Renal cortex interstitium (tissue), 11 donors: ENCODE measurements around the gene ETV5. TPM values are rescaled to one million over a fixed set of nuclear protein-coding genes. Genes with fewer than 3 reads are reported as not detected.

ENCODE experiments used
- DNase-seq, 11 donors: peaks; one replicate each; pipeline ENCODE4 v3.0.0-alpha.2; 2013; ENCODE audit warnings: low read depth in 9 of 11, low spot score in 4 of 11; ENCODE audit errors: extremely low read depth in 1 of 11
- polyA plus RNA-seq, 3 donors: library from polyadenylated mRNA; unstranded; fragments of 120-200 nt; gene quantifications; one replicate each; pipeline ENCODE4 v1.2.1, GENCODE V29; 2013; ENCODE audit not compliant: insufficient read length in 3 of 3

Gene ETV5
- polyA plus RNA-seq, 3 donors = 30.2 to 34.2 (median 30.7) TPM

DNA sequence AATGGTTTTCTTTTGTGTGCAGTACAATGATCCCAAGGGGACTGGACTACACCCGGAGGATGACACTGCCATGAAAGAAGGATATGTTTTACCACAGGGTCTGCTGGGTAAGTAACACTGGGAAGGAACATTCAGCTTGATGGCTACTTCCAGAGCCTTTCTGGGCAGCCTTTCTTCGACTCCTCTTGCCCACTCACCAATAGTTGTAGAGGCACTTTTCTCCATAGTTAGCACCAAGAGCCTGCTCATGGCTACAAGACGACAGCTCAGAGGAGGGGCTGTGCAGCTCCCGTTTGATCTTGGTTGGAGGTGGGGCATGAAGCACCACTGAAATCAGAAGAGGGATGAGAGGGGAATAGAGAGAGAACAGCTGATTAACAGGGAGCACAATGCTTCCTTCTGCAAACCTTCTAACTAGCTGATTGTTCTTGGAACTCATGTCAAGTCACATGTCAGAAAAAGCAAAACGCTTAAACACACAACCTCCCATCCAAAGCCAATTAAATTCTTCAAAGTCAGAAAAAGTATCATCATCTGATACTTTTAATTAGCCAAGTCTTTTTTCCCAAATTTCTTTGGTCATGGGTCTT is 27.9 kb downstream of the ETV5 start:
- no peak for DNase-seq

DNA sequence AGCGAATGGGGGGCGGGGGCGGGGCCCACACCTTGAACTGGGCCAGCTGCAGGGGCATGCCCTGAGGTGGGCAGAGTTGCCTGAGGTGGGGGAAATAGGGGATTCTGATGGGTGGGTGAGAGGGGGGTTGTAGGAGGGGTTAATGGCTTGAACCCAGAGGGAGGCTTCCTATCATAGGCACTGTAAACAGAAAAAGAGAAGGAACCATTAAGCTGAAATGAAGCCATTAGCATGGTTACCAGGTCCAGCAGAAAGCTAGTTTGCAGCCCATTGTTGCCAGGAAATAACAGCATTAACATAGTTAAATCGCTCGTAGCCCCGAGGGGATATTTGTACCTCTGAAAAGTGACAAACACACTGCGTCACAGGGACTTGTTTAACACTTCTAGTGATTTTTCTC is 29.0 kb downstream of the ETV5 start:
- DNase-seq = no peak

DNA sequence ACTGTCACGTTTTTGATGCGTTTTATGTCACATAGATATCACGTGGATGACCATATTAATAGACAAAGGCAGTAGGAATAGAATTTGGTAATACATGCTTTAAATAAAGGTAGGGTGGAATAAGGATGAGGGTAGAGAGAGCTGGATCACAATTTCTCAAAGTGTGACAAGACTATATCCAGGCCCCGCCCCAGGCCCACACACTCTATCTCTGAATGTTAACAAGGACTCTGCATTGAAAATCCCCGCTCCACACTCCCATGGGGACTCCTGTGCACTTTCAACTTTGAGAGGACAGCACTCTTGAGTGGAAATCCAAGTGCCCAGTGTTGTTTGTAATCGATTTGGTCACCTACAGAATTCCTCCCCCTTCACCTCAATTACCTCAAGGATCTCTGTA is 31.4 kb downstream of the ETV5 start:
- no peak for DNase-seq

GRCh38 chr3:186075931-186076567 is 32.8 kb downstream of the ETV5 start:
- DNase-seq = no peak

- no peak for DNase-seq
These were observed 33.4 kb downstream of the ETV5 start for GRCh38 chr3:186075489-186075888.

GRCh38 chr3:186073641-186074040 is 35.2 kb downstream of the ETV5 start:
- no peak for DNase-seq

GRCh38 chr3:186070996-186071395 is 37.9 kb downstream of the ETV5 start:
- no peak for DNase-seq

- peak in 1 of 11 donors; percentile 18 for DNase-seq
These were observed 38.3 kb downstream of the ETV5 start for GRCh38 chr3:186070550-186070949.

DNA sequence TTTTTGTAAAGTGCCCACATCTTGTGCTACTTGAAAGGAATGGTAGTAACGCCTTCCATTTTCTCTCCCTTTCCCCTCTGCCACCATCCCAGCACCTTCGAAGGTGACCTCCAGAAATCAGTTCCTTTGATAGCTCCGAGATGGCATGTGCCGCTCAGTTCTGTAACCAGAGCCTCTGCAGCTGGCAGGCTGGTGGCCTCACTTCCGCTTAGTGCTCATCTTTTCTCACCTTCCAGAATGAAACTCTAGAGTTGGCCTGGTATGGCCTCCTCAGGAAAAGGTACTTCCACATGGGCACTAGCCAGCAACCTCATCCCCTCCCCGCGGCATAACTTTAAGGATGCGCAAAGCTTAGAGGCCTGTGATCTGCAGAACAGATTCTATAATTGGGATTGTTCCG is 38.8 kb downstream of the ETV5 start:
- no peak for DNase-seq

- DNase-seq = no peak
These were observed 39.7 kb downstream of the ETV5 start for GRCh38 chr3:186069199-186069598.

GRCh38 chr3:186068243-186068552 is 40.7 kb downstream of the ETV5 start:
- no peak for DNase-seq

- no peak for DNase-seq
These were observed 41.3 kb downstream of the ETV5 start for GRCh38 chr3:186067360-186068242.

DNA sequence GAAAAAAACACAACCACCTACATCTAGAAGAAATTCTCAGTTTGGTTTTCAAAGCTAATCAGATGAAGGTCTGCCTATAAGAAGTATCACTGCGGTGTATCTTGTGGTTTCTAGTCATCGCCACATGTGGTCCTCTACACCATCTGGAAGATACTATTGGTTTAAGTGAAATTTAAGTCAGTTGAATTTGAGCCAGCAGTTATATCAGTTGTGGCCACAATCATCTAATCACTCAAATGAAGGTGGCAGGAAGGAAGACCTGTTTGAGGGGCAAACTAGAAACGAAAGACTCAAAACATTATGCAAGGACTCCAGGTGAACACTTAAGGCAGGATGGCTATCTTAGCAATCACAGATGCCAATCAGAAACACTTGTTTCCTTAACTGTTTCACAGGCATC is 48.7 kb downstream of the ETV5 start:
- no peak for DNase-seq

GRCh38 chr3:186059192-186059591 is 49.7 kb downstream of the ETV5 start:
- no peak for DNase-seq

GRCh38 chr3:186058225-186058624 is 50.7 kb downstream of the ETV5 start:
- DNase-seq = no peak

GRCh38 chr3:186057594-186057993 is 51.3 kb downstream of the ETV5 start:
- DNase-seq = no peak

DNA sequence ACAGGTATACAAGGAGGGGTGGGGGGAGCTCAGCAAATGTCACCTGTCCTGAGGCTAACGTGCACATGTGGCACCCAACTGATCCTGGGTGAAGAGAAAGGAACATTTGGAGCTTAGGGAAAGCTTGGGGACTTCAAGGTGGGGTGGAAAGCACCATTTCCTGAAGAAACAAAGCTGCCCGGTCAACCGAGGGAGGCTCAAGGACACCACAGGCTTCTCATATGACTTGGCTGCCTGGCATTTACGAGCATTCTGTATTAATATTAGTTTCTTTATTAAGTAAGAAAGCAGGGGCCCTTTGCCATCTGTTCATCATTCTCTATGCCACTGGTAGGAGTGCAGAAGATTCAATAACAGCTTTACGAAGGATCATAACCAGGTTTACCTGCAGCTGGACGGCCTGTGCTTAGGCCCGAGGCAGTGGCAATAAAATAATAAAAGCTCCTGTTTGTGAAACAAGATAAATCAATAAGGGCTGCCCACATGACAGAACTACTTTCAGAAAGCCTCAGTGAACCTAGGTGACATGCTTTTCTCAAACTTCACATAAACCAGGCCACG is 54.0 kb downstream of the ETV5 start:
- no peak for DNase-seq

DNA sequence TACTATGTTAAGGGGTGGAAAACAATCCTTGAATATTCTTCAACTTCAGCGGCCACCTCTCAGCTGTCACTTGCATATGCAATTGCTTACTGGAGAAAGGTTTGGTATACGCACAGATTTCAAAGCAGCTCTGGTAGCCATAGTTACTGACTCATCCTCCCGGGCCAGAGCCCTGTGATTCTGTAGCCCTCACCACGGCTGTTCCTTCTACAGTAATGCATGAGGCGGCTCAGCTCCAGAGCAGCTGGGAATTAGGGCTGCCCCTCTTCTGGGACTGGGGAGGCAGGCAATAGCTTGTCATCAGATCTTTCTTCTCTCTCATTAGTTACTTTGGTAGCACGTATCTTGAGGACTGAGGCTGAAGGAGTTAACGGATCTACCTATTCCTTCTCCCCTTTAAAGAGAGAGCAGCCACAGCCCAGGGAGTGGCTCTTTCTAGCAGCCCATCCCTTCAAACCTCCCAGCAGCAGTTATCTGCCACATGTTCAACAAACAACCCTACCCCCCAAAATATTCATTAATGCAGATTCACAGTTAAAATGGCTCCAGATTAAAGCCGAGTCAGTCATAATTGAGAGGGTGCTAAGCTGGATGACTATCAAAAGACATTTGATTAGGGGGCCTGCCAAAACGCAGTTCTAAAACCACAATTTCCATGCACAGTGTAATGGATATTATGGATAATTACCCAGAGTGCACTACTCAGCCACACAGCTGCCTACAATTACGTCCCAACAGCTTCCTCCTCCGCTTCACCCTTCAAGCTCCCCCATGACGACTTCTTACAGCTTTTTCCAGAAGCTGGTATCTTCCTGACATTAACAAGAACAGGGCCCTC is 54.7 kb downstream of the ETV5 start:
- DNase-seq = no peak

DNA sequence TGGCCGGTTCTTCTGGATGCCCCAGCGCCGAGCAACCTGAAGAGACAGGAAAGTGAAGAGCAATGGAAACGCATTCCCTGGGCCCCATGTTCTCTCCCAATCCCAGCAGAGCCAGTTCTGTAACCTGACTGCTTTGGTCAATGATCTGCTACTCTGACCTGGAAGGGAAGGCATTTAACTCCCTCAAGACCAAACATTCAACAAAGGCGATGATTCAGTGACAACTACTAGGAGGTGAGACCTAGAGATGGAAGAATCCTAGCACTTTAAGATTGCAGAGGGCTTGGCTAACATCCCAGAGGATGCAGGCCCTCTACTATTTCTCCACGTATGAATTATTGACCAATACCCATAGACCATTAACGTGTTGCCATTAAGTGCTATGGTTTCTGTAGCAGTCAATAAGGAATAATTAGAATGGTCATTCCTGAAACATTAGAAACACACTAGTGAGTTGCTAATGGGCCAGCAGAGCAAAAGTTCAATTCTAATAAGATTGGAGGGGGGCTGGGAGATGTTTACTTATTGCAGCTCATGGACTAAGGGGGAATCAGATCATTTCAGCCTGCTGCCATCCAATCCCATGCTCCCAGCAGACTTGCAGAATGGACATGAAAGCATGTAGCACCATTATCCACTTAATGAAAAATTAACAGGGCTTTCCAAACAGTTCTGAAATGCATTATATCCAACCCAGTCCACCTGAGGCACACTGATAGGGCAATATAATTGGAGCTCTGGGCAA is 56.6 kb downstream of the ETV5 start:
- DNase-seq = no peak
